CD4-positive, alpha-beta T cell treated with Interleukin-15 for 1 hour (primary cell): ENCODE data around the gene PRPF4.
A peak's percentile ranks its signal among the peaks of the same experiment; 100 is the strongest.

Experiments used
- DNase-seq: peaks from one replicate; pipeline ENCODE4 v3.0.0-alpha.2; 2020

The PRPF4 gene

GRCh38 chr9:113315231-113315630, 39.8 kb downstream of the PRPF4 start:
- no peak for DNase-seq

GRCh38 chr9:113316030-113316429, 40.6 kb downstream of the PRPF4 start:
- no peak for DNase-seq

- DNase-seq, result no peak
Observed at GRCh38 chr9:113317777-113318176, 42.3 kb downstream of the PRPF4 start.

GRCh38 chr9:113319054-113319453, 43.6 kb downstream of the PRPF4 start:
- no peak for DNase-seq

- DNase-seq, result no peak
Observed at GRCh38 chr9:113320051-113320450, 44.6 kb downstream of the PRPF4 start.

- no peak for DNase-seq
Observed at GRCh38 chr9:113322671-113323070, 47.2 kb downstream of the PRPF4 start.

GRCh38 chr9:113326230-113326629, 50.8 kb downstream of the PRPF4 start:
- no peak for DNase-seq

GRCh38 chr9:113328045-113328782, 52.8 kb downstream of the PRPF4 start:
- DNase-seq, result no peak

- DNase-seq, result no peak
Observed at GRCh38 chr9:113331780-113332179, 56.3 kb downstream of the PRPF4 start.

GRCh38 chr9:113337714-113338113, 62.3 kb downstream of the PRPF4 start:
- no peak for DNase-seq

GRCh38 chr9:113340011-113340699, 64.7 kb downstream of the PRPF4 start, which contains the start of gene WDR31:
Gene WDR31 (minus strand): TSS chr9:113340275. CDS start chr9:113332022, 8,253 bp downstream.
- DNase-seq, result peak; percentile 78

- no peak for DNase-seq
Observed at GRCh38 chr9:113341712-113342410, 66.4 kb downstream of the PRPF4 start.
